ENCODE results near the gene RXYLT1. TPM values are rescaled to one million over a fixed set of nuclear protein-coding genes. Genes with fewer than 3 reads are reported as not detected.

The RXYLT1 gene
- polyA plus RNA-seq, 1 donor, result 17.5 TPM

- no peak for DNase-seq (ENCODE audit: low read depth)
Measured at GRCh38 chr12:63843254-63843720, 63.6 kb downstream of the RXYLT1 start.

GRCh38 chr12:63843721-63844390 is 64.1 kb downstream of the RXYLT1 start:
- peak; percentile 74 for DNase-seq (ENCODE audit: low read depth)

GRCh38 chr12:63844391-63845341 is 65.0 kb downstream of the RXYLT1 start, which contains the start of gene SRGAP1:
Gene SRGAP1, plus strand, starts transcription at chr12:63844700. Its CDS starts 117 bp downstream, at chr12:63844817.
- DNase-seq (ENCODE audit: low read depth), result no peak

GRCh38 chr12:63845726-63846125 is 66.0 kb downstream of the RXYLT1 start:
- DNase-seq (ENCODE audit: low read depth), result no peak

- DNase-seq (ENCODE audit: low read depth), result no peak
Measured at GRCh38 chr12:63846238-63846967, 66.7 kb downstream of the RXYLT1 start.

DNA sequence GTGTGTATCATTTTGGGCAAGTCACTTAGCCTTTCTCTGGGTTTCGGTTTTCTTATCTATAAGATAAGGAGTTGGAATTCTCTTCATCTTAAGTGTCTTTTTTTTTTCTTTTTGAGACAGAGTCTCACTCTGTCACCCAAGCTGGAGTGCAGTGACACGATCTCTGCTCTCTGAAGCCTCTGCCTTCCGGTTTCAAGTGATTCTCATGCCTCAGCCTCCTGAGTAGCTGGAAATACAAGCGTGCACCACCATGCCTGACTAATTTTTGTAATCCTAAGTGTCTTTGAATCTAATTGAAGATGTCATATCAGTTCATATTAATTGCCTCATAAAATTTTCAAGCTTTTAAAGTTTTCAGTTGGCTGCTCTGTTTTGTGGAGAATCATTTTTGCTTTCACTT is 68.7 kb downstream of the RXYLT1 start:
- no peak for DNase-seq (ENCODE audit: low read depth)

GRCh38 chr12:63849106-63849620 is 69.5 kb downstream of the RXYLT1 start:
- no peak for DNase-seq (ENCODE audit: low read depth)

- DNase-seq (ENCODE audit: low read depth), result no peak
Measured at GRCh38 chr12:63849641-63850040, 69.9 kb downstream of the RXYLT1 start.

DNA sequence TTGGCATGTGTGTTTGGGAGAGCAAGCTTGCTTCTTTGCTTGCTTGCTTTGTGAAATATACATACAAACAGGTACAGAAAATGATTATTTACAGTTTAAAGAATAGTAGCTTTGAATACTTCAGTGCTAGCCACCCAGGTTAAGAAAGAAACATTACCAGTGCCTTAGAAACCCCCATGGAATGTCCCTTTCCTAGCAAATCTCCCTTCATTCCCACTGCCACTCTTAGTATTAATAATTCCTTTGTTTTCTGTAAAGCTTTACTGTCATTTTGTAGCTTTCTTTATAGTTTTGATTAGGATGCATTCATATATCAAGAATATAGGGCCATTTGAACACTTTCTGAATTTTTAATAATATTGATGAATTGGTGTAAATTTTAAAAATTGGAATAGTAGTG is 74.3 kb downstream of the RXYLT1 start:
- DNase-seq (ENCODE audit: low read depth), result no peak

GRCh38 chr12:63855299-63855698 is 75.6 kb downstream of the RXYLT1 start:
- no peak for DNase-seq (ENCODE audit: low read depth)

DNA sequence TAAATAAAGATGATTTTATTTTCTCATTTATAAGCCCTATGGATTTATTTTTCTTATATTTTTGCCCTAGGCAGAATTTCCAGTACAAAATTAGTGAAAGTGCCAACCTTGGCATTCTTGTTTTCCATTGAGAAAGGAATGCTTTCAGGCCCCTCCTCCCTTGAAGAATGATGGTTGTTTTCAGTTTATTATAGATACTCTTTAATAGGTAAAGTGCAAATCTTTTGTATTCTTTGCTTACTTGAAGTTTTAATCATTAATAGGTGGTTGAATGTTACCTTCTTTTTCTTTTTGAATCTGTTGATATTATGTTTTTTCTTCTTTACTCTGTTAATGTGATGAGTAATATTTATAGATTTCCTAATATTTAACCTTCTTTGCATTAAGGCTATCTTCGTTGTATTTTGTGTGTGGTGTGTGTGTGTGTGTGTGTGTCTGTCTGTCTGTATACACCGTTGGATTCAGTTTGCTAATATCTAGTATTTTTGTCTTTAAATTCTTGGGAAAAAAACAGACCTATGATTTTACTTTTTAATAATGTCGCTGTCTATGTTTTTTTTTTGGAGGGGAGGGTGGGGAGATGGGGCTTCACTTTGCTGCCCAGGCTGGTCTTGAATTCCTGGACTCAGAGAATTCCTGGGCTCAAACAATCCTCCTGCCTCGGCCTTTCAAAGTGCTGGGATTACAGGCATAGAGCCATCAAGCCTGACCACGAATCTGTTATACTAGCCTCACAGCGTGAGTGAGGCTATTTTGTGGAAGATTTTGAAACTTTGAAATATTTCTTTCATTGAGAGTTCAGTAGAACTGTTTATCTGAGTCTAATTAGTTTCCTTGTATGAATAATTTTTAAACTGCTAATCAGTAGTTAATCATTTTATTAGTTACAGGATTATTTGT is 78.3 kb downstream of the RXYLT1 start:
- DNase-seq (ENCODE audit: low read depth), result no peak

Other genes starting within 250 kb of the RXYLT1 start
- 10.4 TPM for gene DPY19L2, start 111.4 kb upstream of the RXYLT1 start, polyA plus RNA-seq (ENCODE audit: insufficient read length)
- 5.9 TPM for gene SRGAP1, start 64.8 kb downstream of the RXYLT1 start, polyA plus RNA-seq (ENCODE audit: insufficient read length)

Measured in forelimb muscle (tissue), 1 donor.